Measurements from ENCODE around the gene CTPS2.

The CTPS2 gene

DNA sequence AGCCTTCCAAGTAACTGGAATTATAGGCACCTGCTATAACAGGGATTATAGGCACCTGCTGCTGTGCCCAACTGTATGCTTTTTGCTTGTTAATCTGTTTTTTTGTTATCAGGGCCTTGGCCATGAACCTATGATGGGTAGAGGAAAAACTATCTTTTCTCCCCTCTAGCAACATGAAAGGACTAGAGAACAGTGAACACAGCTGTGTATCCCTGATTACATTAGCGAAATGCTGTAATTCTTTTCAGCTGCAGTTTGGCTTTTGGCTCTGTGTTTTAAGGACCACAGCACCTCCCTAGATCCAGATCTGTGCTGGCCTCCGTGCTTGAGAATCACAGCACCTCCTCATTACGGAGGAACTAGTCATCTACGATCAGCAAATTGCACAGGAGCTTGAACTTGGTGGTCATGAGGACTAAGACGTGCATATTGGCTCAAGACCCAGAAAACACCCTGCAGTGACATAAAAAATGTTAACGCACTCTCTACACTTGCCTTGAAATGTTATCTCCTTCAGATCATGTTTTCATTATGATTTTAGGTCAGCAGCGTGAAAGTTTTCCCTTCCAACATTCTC is 120.2 kb downstream of the CTPS2 start:
- H3K4me1 Mint-ChIP-seq = no peaks in the 10 kb centered on the region
- H3K9me3 Mint-ChIP-seq = peaks cover 11% of the 10 kb centered on the region
- H3K4me3 Mint-ChIP-seq = no peak overlapping the region
- no peaks in the 10 kb centered on the region for H3K27me3 Mint-ChIP-seq (ENCODE audit: low read depth)
- H3K27ac Mint-ChIP-seq = no peak overlapping the region
- peaks cover 79% of the 10 kb centered on the region for H3K36me3 Mint-ChIP-seq (ENCODE audit: low read depth)
- TF ChIP-seq, protein P1, sequence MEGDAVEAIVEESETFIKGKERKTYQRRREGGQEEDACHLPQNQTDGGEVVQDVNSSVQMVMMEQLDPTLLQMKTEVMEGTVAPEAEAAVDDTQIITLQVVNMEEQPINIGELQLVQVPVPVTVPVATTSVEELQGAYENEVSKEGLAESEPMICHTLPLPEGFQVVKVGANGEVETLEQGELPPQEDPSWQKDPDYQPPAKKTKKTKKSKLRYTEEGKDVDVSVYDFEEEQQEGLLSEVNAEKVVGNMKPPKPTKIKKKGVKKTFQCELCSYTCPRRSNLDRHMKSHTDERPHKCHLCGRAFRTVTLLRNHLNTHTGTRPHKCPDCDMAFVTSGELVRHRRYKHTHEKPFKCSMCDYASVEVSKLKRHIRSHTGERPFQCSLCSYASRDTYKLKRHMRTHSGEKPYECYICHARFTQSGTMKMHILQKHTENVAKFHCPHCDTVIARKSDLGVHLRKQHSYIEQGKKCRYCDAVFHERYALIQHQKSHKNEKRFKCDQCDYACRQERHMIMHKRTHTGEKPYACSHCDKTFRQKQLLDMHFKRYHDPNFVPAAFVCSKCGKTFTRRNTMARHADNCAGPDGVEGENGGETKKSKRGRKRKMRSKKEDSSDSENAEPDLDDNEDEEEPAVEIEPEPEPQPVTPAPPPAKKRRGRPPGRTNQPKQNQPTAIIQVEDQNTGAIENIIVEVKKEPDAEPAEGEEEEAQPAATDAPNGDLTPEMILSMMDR (IDR thresholded peaks at IDR 0.05; ENCODE audit: unreplicated experiment in 3 of 3) = no peak

GRCh38 chrX:16589826-16590225 is 122.6 kb downstream of the CTPS2 start:
- no peak overlapping the region for H3K4me3 Mint-ChIP-seq
- no peaks in the 10 kb centered on the region for H3K4me1 Mint-ChIP-seq
- peaks cover 9% of the 10 kb centered on the region for H3K9me3 Mint-ChIP-seq
- TF ChIP-seq, protein P1 (IDR thresholded peaks at IDR 0.05; ENCODE audit: unreplicated experiment in 3 of 3) = no peak
- H3K36me3 Mint-ChIP-seq (ENCODE audit: low read depth) = peaks cover 93% of the 10 kb centered on the region
- H3K27ac Mint-ChIP-seq = no peak overlapping the region
- no peaks in the 10 kb centered on the region for H3K27me3 Mint-ChIP-seq (ENCODE audit: low read depth)

GRCh38 chrX:16589211-16589610 is 123.3 kb downstream of the CTPS2 start:
- peaks cover 92% of the 10 kb centered on the region for H3K36me3 Mint-ChIP-seq (ENCODE audit: low read depth)
- no peak overlapping the region for H3K4me3 Mint-ChIP-seq
- H3K4me1 Mint-ChIP-seq = no peaks in the 10 kb centered on the region
- TF ChIP-seq, protein P1 (IDR thresholded peaks at IDR 0.05; ENCODE audit: unreplicated experiment in 3 of 3) = no peak
- no peak overlapping the region for H3K27ac Mint-ChIP-seq
- peaks cover 6% of the 10 kb centered on the region for H3K9me3 Mint-ChIP-seq
- no peaks in the 10 kb centered on the region for H3K27me3 Mint-ChIP-seq (ENCODE audit: low read depth)

DNA sequence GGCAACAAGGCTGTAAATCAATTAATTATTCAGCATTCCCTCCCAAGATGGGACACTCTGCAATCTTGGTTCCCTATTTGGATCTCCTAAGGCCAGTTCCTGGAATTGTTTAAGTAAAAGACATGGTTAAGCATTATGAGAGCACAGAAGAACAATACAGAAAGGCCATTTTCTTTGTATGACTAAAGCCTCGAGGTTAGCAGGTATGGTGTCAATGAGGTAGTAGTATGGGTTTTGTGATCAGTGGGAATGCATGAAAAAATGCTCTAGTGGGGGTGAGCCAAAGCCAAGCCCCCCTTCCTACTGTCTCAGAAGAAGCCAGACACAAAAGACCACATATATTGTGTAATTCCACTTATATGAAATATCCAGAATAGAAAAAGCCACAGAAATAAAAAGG is 124.2 kb downstream of the CTPS2 start:
- no peak overlapping the region for H3K4me3 Mint-ChIP-seq
- H3K27ac Mint-ChIP-seq = no peak overlapping the region
- H3K27me3 Mint-ChIP-seq (ENCODE audit: low read depth) = peaks cover 3% of the 10 kb centered on the region

GRCh38 chrX:16587836-16588235 is 124.6 kb downstream of the CTPS2 start:
- Mint-ChIP-seq H3K27me3 (ENCODE audit: low read depth) (peaks cover 3% of the 10 kb centered on the region), H3K4me1 (no peaks in the 10 kb centered on the region), H3K27ac (no peak overlapping the region), H3K36me3 (ENCODE audit: low read depth) (peaks cover 94% of the 10 kb centered on the region), H3K9me3 (peaks cover 17% of the 10 kb centered on the region), H3K4me3 (no peak overlapping the region)
- TF ChIP-seq, protein P1 (IDR thresholded peaks at IDR 0.05; ENCODE audit: unreplicated experiment in 3 of 3) = no peak

More for the DNA sequence above, 124.2 kb downstream of the CTPS2 start:
- peaks cover 92% of the 10 kb centered on the region for H3K36me3 Mint-ChIP-seq (ENCODE audit: low read depth)
- H3K4me1 Mint-ChIP-seq = no peaks in the 10 kb centered on the region
- peaks cover 14% of the 10 kb centered on the region for H3K9me3 Mint-ChIP-seq
- TF ChIP-seq, protein P1 (IDR thresholded peaks at IDR 0.05; ENCODE audit: unreplicated experiment in 3 of 3) = no peak

DNA sequence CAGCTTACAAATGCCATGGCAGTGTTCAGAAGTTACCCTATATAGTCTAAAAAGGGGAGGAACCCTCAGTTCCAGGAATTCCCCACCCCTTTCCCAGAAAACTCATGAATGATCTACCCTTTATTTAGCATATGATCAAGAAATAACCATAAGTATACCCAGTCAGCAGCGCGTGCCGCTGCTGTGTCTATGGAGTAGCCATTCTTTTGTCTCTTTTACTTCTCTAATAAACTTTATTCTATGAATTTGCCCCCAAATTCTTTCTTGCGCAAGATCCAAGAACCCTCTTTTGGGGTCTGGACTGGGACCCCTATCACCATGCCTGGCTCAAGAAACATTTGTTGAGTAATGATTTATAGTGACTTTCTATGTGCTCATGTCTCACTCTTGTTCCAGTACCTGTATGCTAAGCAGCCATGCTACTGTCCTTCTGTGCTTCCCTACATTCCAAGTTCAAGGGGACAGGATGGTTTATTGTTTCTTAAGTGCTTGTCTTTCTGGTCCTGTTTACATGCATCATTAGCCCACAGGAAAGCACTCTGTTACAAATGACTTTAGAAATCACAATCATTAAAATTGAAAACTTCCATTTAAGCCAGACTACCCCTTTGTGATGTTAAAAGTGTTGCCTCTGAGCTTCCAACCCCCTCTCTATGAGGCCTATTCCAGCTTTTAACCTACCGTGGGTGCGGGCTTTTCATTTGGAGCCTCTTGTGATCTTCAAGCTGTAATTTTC is 125.9 kb downstream of the CTPS2 start:
- no peak overlapping the region for H3K27ac Mint-ChIP-seq
- peaks cover 87% of the 10 kb centered on the region for H3K36me3 Mint-ChIP-seq (ENCODE audit: low read depth)
- H3K4me3 Mint-ChIP-seq = no peak overlapping the region
- H3K4me1 Mint-ChIP-seq = no peaks in the 10 kb centered on the region
- TF ChIP-seq, protein P1 (IDR thresholded peaks at IDR 0.05; ENCODE audit: unreplicated experiment in 3 of 3) = no peak
- H3K9me3 Mint-ChIP-seq = peaks cover 21% of the 10 kb centered on the region
- peaks cover 3% of the 10 kb centered on the region for H3K27me3 Mint-ChIP-seq (ENCODE audit: low read depth)

All from nephron (organoid).